GM18951 (cell line): ENCODE measurements around the gene DUSP3.

ENCODE experiments used
- POLR2A ChIP-seq: IDR thresholded peaks from 4 replicates; pipeline ENCODE4 v1.6.1; 2011; ENCODE audit warnings: mild to moderate bottlenecking; ENCODE audit not compliant: insufficient read length, insufficient read depth; ENCODE audit errors: extremely low read depth
- in situ Hi-C: fragments of 300-500 bp; cut with MboI; formaldehyde crosslinking; loops from one replicate; pipeline ENCODE4 v1.12.0; 2022; ENCODE audit warnings: low sequenced_read_pairs, mixed read lengths, inconsistent platforms; ENCODE audit not compliant: unreplicated experiment

DUSP3 gene

DNA sequence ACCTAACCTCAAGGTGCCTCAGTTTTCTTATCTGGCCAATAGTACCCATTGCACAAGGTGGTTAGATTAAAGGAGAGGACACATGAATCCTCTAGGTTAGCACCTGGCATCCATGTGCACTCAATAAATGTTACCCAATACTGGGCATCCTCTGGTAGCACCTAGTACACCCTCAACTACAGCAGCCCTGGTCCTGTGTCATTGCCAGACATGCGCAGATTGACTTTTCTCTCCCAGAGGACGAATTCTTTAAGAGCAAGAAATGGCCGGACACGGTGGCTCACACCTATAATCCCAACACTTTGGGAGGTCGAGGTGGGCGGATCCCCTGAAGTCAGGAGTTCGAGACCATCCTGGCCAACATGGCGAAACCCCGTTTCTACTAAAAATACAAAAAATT is 7.3 kb downstream of the DUSP3 start:
- in situ Hi-C loops = no loop called here

DNA sequence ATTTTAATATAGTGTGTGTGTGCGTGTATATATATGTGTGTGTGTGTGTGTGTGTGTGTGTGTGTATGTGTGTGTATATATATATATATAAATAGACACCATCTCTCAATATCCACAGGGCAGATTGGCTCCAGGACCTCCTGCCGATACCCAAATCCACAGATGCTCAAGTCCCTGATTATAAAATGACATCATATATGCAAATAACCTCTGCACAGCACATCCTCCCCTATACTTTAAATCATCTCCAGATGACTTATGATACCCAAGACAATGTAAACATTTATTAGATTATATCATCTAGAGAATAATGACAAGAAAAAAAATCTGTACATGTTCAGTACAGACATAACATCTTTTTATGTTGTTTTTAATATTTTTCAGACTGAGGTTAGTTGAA is 7.8 kb downstream of the DUSP3 start:
- TF ChIP-seq POLR2A = no peak
- in situ Hi-C loops = no loop called here

More for the DNA sequence above, 7.3 kb downstream of the DUSP3 start:
- TF ChIP-seq POLR2A = no peak

DNA sequence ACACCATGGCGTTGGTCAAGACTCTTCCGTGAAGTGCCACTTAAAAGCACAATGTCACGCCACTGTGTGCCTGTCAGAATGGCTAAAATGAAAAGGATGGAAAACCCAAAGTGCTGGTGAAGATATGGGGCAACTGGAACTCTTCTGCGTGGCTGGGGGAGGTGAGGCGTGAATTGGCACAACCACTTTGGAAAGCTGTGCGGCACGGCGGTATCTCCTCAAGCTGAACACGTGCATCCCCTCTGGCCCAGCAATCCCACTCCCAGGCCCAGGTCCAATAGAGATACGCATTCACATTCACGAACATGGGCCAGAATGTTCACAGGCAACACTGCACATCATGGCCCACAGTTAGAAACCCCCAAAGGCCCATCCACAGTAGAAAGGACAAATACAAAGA is 8.9 kb downstream of the DUSP3 start:
- in situ Hi-C loops = loop anchor here (10.0 kb wide), 1 partner anchor 195 kb away; no protein-coding TSS in a partner anchor

GRCh38 chr17:43769426-43769825 is 9.4 kb downstream of the DUSP3 start:
- TF ChIP-seq POLR2A = no peak
- in situ Hi-C loops = loop anchor here (10.0 kb wide), 1 partner anchor 195 kb away; no protein-coding TSS in a partner anchor

More for the DNA sequence above, 8.9 kb downstream of the DUSP3 start:
- TF ChIP-seq POLR2A = no peak

DNA sequence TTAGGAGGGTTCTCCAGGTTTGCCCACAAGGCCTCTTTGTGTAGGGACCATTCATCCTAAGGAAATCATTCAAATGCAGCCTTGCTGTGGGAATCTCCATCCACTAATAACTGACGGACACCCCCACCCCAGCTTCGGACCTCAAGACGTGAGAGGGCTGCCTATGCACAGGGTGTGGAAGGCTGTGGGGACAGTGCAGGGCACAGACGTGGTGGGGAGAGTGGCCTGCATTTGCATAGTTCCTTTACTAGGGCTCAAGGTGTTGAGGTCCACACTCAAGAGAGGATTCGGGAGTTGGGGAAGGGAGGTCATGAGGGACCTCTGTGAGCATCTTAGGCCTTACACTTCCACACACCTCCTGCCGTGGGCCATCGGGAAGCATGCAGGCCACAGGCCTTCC is 9.8 kb downstream of the DUSP3 start:
- in situ Hi-C loops = loop anchor here (10.0 kb wide), 1 partner anchor 194 kb away; no protein-coding TSS in a partner anchor
- no peak for TF ChIP-seq POLR2A

- no peak for TF ChIP-seq POLR2A
- in situ Hi-C loops = loop anchor here (10.0 kb wide), 1 partner anchor 194 kb away; no protein-coding TSS in a partner anchor
Measured at GRCh38 chr17:43768382-43768781, 10.4 kb downstream of the DUSP3 start.

- TF ChIP-seq POLR2A = no peak
- in situ Hi-C loops = loop anchor here (10.0 kb wide), 1 partner anchor 193 kb away; no protein-coding TSS in a partner anchor
Measured at GRCh38 chr17:43767713-43768059, 11.1 kb downstream of the DUSP3 start.

- TF ChIP-seq POLR2A = no peak
- in situ Hi-C loops = loop anchor here (10.0 kb wide), 1 partner anchor 192 kb away; no protein-coding TSS in a partner anchor
Measured at GRCh38 chr17:43767053-43767712, 11.6 kb downstream of the DUSP3 start.

DNA sequence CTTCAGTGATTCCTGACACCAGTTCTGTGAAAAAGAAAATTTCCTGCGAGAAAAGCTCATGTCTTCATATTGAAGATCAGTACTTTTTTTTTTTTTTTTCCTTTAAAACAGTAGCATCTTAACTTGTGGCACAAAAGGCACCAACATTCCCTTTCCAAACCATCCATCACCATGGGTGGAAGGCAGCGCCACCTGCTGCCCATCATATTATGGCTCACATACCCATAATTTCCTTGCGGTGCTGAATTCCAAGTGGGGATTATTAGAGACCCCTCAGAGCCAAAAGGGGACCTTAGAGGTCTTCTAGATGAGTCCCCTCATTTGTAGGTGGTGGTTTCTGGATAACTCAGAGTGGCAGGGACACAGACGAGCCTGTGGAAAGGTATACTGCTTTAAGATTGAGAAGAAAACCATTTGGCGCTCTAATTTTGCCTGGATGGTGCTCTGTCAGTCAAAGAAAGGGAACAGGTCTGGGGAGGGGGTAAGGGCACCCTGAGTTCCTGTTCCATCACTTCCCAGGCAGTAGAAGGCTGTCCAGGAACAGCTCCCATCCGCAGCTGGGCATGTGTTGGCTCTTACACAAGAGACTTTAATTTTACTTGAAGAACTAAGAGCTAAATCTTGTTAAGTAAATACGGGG is 12.2 kb downstream of the DUSP3 start:
- in situ Hi-C loops = loop anchor here (10.0 kb wide), 1 partner anchor 192 kb away; no protein-coding TSS in a partner anchor
- no peak for TF ChIP-seq POLR2A

- TF ChIP-seq POLR2A = no peak
Measured at GRCh38 chr17:43760254-43760852, 18.4 kb downstream of the DUSP3 start.

DNA sequence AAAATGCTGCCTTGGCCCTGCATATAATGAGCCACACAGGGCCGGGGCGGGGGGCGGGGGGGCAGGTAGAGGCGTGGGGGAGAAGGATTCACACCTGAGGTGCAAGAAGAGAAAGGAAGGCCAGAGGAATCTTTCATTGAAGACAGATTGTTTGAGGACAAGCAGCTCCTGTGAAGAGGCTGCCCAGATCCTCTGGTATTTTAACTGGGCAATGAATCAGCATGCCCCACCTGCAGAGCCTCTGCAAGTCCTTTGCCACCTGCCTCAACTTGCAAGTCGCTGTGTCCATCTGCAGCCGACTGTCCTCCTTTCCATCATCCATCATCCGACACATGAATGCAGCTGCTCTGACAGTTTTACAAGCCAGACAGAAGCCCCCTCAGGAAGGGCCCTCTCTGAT is 18.9 kb downstream of the DUSP3 start:
- in situ Hi-C loops = loop anchor here (5.0 to 10.0 kb wide), 2 partner anchors 73 to 185 kb away; no protein-coding TSS in a partner anchor

More at GRCh38 chr17:43760254-43760852, 18.4 kb downstream of the DUSP3 start:
- in situ Hi-C loops = loop anchor here (5.0 to 10.0 kb wide), 2 partner anchors 73 to 186 kb away; no protein-coding TSS in a partner anchor

DNA sequence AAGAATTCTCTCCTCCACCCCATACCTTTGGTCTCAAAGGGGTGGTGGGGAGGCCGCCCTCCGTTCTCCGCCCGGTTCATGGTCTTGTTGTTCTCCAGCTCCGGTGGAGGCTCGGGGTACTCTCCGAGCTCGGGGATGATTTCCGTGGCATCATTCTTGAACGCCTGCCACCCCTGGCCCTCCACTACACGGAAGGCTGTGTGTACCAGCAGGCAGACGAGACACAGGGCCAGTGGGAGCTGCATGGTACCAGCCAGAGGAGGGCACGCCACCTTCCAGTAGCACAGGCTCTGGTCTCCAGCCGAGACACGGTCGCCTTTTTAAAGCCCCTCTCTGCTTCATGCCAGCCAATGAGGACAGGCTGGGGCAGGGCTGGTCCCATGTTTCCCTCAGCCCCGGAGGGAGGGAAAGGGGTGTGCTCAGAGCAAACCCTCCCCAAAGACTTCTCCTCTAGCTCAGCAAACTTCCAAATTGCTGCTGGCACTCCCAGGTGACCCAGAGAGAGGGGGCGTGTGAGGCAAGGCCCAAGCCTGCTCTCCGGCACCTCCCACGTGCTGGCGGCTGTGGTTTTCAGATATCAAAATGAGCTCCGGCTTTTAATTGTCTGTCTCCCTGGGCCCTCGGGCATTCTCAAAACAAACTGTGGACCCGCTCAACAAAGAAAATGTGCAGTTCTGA is 20.1 kb downstream of the DUSP3 start, which contains the start of gene SOST:
TSS of gene SOST (minus strand) at position 295 of the 678 bp plus-strand sequence. CDS start at position 245, 50 bp downstream.
- in situ Hi-C loops = no loop called here
- TF ChIP-seq POLR2A = no peak

More for the DNA sequence above, 18.9 kb downstream of the DUSP3 start:
- no peak for TF ChIP-seq POLR2A

DNA sequence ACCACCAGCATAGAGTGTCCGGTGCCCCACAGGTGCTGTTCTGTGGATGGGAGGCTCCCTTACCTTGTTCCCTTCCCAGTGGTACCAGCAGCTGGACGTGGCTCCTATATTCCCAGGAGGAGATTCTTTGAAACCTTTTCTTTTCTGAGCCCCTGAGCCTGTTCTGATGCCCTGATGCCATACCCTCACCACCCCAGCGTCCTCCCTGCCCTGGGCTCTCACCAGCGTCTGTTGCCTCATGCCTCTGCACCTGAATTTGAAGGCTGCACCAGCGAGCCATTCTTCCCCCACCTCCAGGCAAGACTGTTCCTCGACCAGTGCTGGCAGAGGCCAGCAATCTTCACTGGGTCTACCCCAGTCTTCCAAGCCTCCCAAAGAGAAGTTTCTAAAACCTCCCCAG is 20.7 kb downstream of the DUSP3 start:
- no peak for TF ChIP-seq POLR2A
- in situ Hi-C loops = no loop called here
